SKM-1 (cell line): Measurements from ENCODE around the gene APP.
"Not testable (repeated sequence)": the region's sequence is repeated elsewhere in the genome, so short reads cannot be mapped to it uniquely, and the experiment has no call there.

Experiments
- DNase-seq: peaks from one replicate; lab custom pipeline; 2025; ENCODE audit not compliant: unreplicated experiment; lab: John Stamatoyannopoulos, UW

Gene APP

GRCh38 chr21:26023406-26023805 is 147.2 kb downstream of the APP start:
- not testable (repeated sequence) for DNase-seq

DNA sequence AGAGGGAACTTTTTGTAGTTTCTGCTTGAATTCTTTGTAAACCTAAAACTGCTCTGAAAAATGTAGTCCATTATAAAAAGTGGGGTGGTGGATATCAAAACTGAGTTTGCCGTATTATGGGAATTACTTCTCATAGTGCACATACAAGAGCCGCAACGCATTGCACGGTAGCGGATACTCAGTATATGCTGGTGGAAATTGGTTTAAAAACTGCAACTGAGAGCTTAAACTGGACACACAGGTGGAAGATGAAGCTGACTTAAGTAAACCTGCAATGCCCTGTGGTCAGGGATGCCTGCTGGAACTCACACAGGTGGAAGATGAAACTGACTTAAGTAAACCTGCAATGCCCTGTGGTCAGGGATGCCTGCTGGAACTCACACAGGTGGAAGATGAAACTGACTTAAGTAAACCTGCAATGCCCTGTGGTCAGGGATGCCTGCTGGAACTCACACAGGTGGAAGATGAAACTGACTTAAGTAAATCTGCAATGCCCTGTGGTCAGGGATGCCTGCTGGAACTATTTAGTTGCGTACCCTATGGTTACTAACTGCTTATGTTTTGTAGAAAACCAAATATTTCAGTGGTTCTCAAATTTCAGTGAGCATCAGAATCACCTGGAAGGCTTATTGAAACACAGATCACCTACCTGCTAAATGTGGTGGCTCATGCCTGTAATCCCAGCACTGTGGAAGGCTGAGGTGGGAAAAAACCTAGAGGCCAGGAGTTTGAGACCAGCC is 147.8 kb downstream of the APP start:
- DNase-seq = not testable (repeated sequence)

GRCh38 chr21:26020510-26020909 is 150.1 kb downstream of the APP start:
- no peak for DNase-seq

DNA sequence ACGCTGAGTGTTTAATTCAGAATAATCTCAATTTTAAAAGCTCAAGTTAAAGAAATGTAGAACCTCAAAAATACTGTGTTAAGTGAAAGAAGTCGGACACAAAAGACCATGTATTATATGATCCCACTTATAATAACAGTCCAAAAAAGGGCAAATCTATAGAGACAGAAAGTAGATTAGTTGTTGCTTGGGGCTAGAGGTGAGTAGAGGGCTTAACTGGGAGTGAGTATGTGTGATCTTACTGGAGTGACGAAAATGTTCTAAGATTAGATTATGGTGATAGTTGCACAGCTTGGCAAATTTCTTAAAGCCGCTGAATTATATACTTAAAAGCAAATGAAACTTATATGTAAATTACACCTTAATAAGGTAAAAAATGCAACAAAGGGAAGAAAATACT is 150.5 kb downstream of the APP start:
- DNase-seq = no peak

GRCh38 chr21:26019236-26019635 is 151.3 kb downstream of the APP start:
- no peak for DNase-seq

- no peak for DNase-seq
Measured at GRCh38 chr21:26013970-26014369, 156.6 kb downstream of the APP start.

DNA sequence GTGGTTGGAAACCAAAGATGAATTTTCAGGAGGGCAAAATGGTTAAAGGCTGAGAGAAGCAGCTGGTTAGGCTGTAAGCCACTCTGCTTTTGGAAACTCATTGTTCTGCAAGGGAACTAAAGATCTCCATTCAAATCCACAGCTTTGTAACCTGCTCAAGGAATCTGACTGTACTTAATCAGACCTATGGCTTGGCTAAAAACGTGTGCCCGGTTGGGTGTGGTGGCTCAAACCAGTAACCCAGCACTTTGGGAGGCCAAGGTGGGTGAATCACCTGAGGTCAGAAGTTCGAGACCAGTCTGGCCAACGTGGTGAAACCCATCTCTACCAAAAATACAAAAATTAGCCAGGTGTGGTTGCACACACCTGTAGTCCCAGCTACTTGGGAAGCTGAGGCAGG is 158.1 kb downstream of the APP start:
- DNase-seq = not testable (repeated sequence)

DNA sequence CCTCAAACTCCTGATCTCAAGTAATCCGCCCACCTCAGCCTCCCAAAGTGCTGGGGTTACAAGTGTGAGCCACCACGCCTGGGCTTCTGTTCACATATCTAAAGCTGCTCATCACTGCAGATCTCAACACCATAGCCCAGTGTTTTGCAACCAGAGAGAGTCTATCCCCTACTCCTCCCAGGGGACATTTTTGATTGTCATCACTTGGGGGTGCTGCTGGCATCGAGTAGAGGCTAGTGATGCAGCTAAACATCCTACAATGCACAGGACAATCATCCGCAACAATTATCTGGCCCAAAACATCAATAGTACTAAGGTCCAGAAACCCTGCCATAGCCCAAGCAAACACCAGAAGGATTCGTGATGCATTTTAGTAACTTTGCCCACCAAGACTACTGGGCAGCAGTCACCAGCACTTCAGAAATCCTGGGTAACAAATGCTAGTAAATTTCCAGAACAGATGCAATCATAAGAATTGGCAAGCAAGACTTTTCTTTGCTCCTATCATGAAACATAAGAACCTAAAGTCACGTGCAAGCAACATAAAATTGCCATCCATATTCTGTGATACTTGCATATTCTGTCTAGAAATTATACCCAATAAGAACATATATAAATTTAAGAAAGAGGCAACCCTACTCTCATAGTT is 159.2 kb downstream of the APP start:
- no peak for DNase-seq

DNA sequence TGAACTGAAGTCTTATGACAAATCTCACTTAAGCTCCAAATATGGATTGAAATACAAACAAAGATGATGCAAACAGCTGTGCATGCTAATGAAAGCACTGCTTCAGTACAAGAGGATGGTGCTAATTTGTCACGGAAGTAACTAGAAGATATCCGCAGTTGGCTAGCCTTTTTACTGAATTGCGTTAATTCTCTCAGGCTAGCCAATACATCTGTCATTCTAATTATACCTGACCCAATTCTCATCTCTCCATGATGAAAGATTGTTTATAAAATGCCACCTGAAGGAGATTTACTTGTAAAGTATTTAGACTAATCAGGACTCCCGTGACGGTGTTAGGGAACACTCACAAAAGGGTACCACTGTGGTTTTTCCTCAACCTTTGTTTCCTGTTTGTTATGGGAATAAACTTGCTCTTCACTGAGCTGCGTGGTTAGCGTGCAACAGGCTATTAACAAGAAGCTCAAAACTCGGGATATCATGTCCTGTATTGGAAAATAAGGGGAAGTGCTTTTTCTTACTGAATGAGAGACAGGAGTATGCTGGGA is 162.5 kb downstream of the APP start:
- DNase-seq = no peak

DNA sequence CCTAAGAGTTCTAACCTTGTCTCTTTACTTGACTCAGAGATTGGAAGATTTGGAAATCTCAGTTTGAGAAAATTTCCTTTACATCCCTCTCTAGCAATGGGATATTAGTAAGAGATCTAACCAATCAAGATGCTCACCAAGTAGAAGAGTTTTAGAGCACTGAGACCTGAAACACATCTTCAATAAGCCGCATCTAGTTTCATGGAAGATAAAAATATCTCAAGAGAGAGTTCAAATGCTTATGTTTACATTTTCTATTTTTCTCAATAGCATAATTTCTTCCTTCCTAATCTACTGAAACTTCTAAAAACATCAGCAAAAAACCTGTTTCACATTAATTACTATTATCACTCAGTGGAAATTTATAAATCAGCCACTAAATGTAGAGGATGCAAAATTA is 165.1 kb downstream of the APP start:
- DNase-seq = no peak

- no peak for DNase-seq
Measured at GRCh38 chr21:26003404-26003803, 167.2 kb downstream of the APP start.

- no peak for DNase-seq
Measured at GRCh38 chr21:26001356-26001755, 169.2 kb downstream of the APP start.

DNA sequence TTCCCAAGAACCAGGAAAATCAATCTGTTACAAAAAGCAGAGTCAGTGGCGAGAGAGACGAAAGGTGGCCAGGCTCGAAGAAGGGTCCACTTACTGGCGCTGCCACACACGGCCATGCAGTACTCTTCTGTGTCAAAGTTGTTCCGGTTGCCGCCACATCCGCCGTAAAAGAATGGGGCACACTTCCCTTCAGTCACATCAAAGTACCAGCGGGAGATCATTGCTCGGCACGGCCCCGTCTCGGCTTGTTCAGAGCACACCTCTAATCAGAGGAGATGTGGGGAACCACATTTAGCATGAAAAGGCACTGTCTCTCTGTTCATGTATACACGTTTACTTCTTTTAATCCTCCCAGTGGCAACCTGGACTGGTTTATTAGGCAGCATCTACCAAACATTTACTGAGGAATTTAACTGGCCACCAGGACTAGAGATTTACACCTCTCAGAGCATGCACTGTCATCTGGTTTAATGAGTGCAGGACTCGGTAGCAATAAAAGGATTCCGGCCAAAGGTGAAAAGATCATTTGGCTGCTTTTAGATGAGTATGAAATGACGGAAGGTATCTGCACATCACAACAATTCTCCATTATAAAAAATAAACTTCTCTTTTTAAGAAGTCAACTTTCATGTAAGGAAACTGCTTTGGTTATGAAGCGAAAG is 170.5 kb downstream of the APP start:
- DNase-seq = no peak

GRCh38 chr21:25997788-25998611 is 172.6 kb downstream of the APP start:
- no peak for DNase-seq

DNA sequence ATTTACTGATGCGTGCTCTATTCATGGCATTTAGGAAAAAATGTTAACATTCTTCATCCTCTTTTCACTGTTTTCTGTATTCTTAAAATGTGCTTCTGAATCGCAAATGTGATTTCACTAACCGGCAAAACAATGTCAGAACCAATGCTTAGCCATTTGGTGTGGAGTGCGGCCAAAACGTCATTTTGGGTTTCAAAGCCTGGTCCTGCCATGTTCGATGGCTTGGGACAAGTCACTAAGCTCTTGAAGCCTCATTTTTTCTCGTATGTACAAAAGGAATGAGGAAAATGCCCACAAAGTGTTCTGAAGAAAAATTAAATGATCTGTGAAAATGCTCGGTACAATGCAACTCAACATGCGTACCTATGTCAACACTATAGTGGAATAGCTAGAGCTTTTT is 175.3 kb downstream of the APP start:
- no peak for DNase-seq

DNA sequence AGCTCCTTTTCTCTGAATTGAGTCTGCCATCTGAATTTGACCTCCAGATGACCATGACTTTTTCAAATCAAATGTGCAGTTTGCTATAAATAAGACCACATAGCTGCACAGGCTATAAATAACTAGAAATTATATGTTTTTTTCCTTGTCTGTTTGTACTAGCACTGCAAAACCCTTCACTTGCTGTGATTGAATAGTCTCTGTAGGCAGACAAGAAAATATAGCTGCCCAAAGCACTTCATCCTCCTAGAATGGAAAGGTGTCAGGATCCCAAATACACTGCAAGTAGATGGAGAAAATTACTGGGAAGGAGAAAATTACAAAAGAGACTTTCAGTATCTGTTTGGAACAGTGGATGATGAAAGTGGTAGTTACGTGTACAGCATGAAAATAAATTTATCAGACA is 175.8 kb downstream of the APP start:
- DNase-seq = no peak

DNA sequence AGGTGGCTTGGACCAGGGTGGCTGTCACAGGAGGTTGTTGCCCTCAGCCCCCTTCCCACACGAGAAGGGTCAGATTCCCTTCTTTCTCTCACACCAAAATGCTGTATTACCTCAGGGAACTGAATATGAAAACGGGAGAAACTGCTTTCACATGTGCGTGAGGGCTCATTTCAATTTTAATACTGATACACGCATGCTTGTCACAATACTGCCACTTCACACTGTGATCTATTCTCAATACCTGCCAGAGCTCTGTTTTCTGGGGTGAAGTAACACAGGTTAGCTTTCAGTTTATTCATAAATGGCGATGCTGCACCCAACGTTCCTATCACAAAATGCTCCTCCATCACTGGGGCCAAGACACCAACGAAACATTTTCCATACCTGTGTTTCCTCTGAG is 181.8 kb downstream of the APP start:
- no peak for DNase-seq

- DNase-seq = no peak
Measured at GRCh38 chr21:25987531-25987930, 183.0 kb downstream of the APP start.

- DNase-seq = no peak
Measured at GRCh38 chr21:25986928-25987327, 183.6 kb downstream of the APP start.

GRCh38 chr21:25985990-25986389 is 184.6 kb downstream of the APP start:
- no peak for DNase-seq

DNA sequence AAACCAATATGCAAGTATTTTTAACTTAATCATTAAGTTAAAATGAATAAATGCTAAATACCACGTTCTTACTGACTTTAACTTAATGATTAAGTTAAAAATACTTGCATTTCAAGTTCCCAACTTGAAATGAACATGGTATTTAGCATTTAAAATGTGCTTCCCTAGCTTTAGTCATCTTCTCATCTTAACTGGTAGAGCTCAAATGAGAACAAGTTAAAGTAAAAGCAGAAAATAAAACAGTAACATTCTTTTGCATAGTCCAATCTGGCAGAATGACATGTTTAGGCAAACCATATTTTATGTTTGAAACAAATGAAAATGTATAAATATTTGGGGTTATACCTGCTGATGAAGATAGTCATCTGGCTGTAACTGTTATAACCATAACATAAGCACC is 186.0 kb downstream of the APP start:
- no peak for DNase-seq
